Ovary (tissue), 9 donors: Measurements from ENCODE around the gene NFATC2IP. TPM values are rescaled to one million over a fixed set of nuclear protein-coding genes. Genes with fewer than 3 reads are reported as not detected.
"Not testable (repeated sequence)": the region's sequence is repeated elsewhere in the genome, so short reads cannot be mapped to it uniquely, and the experiment has no call there.

Experiments
- DNase-seq, 5 donors: peaks; one replicate each; pipeline ENCODE4 v3.0.0-alpha.2; 2019 to 2020
- H3K27ac ChIP-seq, 2 donors: fragments of 200-600 bp; one replicate each; pipeline versions ENCODE4 v1.5.1 to v1.8.0; 2019 to 2022
- H3K27me3 ChIP-seq: fragments of 200-600 bp; one replicate; pipeline ENCODE4 v1.8.0; 2022
- H3K36me3 ChIP-seq: fragments of 200-600 bp; sonication (generic); one replicate; pipeline ENCODE4 v1.5.1; 2019
- H3K4me1 ChIP-seq: one replicate; pipeline ENCODE4 v1.8.1; 2013; ENCODE audit warnings: mild to moderate bottlenecking, moderate library complexity; ENCODE audit not compliant: insufficient read depth
- H3K4me3 ChIP-seq: fragments of 200-600 bp; sonication (generic); one replicate; pipeline ENCODE4 v1.5.1; 2017
- H3K9me3 ChIP-seq, 2 donors: fragments of 200-600 bp in 1 of 2; sonication (generic) in 1 of 2; one replicate each; pipeline versions ENCODE4 v1.5.1 to v1.8.1; 2013 to 2019; ENCODE audit warnings: mild to moderate bottlenecking in 1 of 2, moderate library complexity in 1 of 2
- EP300 ChIP-seq: sonication (generic); formaldehyde crosslinking; IDR thresholded peaks from one replicate; pipeline ENCODE4 v1.6.1; 2017; ENCODE audit warnings: antibody characterized with exemption
- POLR2A ChIP-seq: fragments of 450-650 bp; IDR thresholded peaks from one replicate; pipeline ENCODE4 v1.6.1; 2017; ENCODE audit warnings: antibody characterized with exemption, mild to moderate bottlenecking, moderate library complexity
- WGBS, 3 donors: extraction: QIAGEN DNeasy Blood & Tissue Kit in 1 of 3; methylation state at CpG; one replicate each; pipeline versions ENCODE4 v1.1.5 to v1.1.7; 2013 to 2017; 5-methylcytosine and 5-hydroxymethylcytosine counted together
- intact Hi-C, 4 donors: fragments of 100-400 bp; cut with DNase I; formaldehyde crosslinking; loops; one replicate each; pipeline versions ENCODE4 v1.11.0 to v1.15.1; 2022 to 2023
- polyA plus RNA-seq, 2 donors: library from polyadenylated mRNA; stranded (reverse); fragments of 200-250 nt in 1 of 2; fragments of 350-450 nt in 1 of 2; fragmentation: Illumina TruSeq in 1 of 2; extraction: RNeasy Lipid Tissue Mini Kit (QIAGEN cat#74804) in 1 of 2; gene quantifications; one replicate each; pipeline ENCODE4 v1.2.3, GENCODE V29; 2013 to 2014
- total RNA-seq, 7 donors: library from RNA; depleted of rRNA in 2 of 7; stranded (reverse); fragments of >200 nt in 2 of 7; fragmentation: NEBNext Ultra II Directional in 3 of 7; extraction: Animal tissue kit (Norgen Biotek cat#: 25700) in 3 of 7; gene quantifications; one replicate each; pipeline versions ENCODE4 v1.1.0 to v1.2.4, GENCODE V29; 2016 to 2023
- TF ChIP-seq, protein P1 (sequence below), 3 donors: fragments of 450-650 bp in 2 of 3; fragments of 200-600 bp in 1 of 3; IDR thresholded peaks; one replicate each; pipeline versions ENCODE4 v1.5.1 to v1.8.0; 2016 to 2022; ENCODE audit warnings: antibody characterized with exemption in 3 of 3, mild to moderate bottlenecking in 1 of 3
- donor health status: DM: no; HTN: no; CAD: no; lungs with moderate emphysema.
- donor health status: DM: no; HTN: no; CAD: no.
- donor health status: Bipolar disorder and iron deficiency.
- donor health status: DM: yes; HTN: yes; CAD: no.
- donor health status: DM: no; HTN: no; CAD: no.
- donor health status: DM: yes; HTN: yes; CAD: no.

Gene NFATC2IP
- total and polyA plus RNA-seq, 9 donors, result 17.9 to 31.5 (median 23.3) TPM

GRCh38 chr16:28958836-28959235, 8.1 kb downstream of the NFATC2IP start:
- no peak for TF ChIP-seq POLR2A
- TF ChIP-seq EP300, result no peak
- TF ChIP-seq, protein P1, sequence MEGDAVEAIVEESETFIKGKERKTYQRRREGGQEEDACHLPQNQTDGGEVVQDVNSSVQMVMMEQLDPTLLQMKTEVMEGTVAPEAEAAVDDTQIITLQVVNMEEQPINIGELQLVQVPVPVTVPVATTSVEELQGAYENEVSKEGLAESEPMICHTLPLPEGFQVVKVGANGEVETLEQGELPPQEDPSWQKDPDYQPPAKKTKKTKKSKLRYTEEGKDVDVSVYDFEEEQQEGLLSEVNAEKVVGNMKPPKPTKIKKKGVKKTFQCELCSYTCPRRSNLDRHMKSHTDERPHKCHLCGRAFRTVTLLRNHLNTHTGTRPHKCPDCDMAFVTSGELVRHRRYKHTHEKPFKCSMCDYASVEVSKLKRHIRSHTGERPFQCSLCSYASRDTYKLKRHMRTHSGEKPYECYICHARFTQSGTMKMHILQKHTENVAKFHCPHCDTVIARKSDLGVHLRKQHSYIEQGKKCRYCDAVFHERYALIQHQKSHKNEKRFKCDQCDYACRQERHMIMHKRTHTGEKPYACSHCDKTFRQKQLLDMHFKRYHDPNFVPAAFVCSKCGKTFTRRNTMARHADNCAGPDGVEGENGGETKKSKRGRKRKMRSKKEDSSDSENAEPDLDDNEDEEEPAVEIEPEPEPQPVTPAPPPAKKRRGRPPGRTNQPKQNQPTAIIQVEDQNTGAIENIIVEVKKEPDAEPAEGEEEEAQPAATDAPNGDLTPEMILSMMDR (IDR thresholded peaks at IDR 0.05), result no peak
- Histone ChIP-seq H3K27me3 (no peaks in the 10 kb centered on the region), H3K27ac (no peak overlapping the region), H3K36me3 (no peaks in the 10 kb centered on the region), H3K4me3 (no peak overlapping the region), H3K9me3 (no peaks in the 10 kb centered on the region), H3K4me1 (no peaks in the 10 kb centered on the region)
- WGBS, 3 donors, result 83 to 87% (median 84%) methylated on average over 6 of the region's 6 CpGs
- no peak for DNase-seq
- intact Hi-C loops, result no loop called here

DNA sequence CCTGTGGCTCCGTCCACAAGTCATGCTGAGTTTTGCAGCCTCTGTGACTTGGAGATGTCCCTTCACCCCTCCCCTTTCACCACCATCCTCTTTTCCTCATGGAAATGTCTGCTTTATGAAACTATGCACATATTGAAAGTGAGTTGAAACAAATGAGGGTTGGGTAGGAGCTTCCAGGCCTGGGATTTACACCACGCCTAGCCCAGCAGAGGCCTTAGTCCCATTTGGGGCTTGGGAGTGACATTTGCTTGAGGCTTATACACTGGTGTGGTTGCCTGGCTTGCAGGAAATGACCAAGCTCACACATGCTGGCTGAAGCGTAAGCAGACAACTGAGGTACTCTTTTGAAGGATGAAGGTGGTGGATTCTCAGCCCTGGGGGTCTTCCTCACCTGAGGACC, 13.3 kb downstream of the NFATC2IP start:
- 90 to 93% (median 92%) methylated on average over 3 of the region's 3 CpGs for WGBS, 3 donors
- intact Hi-C loops, result no loop called here

GRCh38 chr16:28964496-28964895, 13.8 kb downstream of the NFATC2IP start:
- Histone ChIP-seq H3K27me3 (no peaks in the 10 kb centered on the region), H3K27ac (no peak overlapping the region), H3K9me3 (no peaks in the 10 kb centered on the region), H3K4me3 (no peak overlapping the region), H3K4me1 (no peaks in the 10 kb centered on the region), H3K36me3 (no peaks in the 10 kb centered on the region)
- intact Hi-C loops, result no loop called here
- DNase-seq, result no peak
- TF ChIP-seq POLR2A, result no peak
- TF ChIP-seq EP300, result no peak
- TF ChIP-seq, protein P1 (IDR thresholded peaks at IDR 0.05), result no peak
- WGBS, 3 donors, result 87 to 93% (median 89%) methylated on average over 2 of the region's 2 CpGs

More for the DNA sequence above, 13.3 kb downstream of the NFATC2IP start:
- Histone ChIP-seq H3K27ac (no peak overlapping the region), H3K4me1 (no peaks in the 10 kb centered on the region), H3K9me3 (no peaks in the 10 kb centered on the region), H3K4me3 (no peak overlapping the region), H3K36me3 (no peaks in the 10 kb centered on the region), H3K27me3 (no peaks in the 10 kb centered on the region)
- no peak for DNase-seq
- TF ChIP-seq POLR2A, result no peak
- TF ChIP-seq, protein P1 (IDR thresholded peaks at IDR 0.05), result no peak

GRCh38 chr16:28967156-28967555, 16.4 kb downstream of the NFATC2IP start:
- H3K27me3 ChIP-seq, result no peaks in the 10 kb centered on the region
- DNase-seq, result no peak
- no peaks in the 10 kb centered on the region for H3K36me3 ChIP-seq
- no peaks in the 10 kb centered on the region for H3K9me3 ChIP-seq
- H3K27ac ChIP-seq, result no peak overlapping the region
- intact Hi-C loops, result no loop called here
- no peak overlapping the region for H3K4me3 ChIP-seq
- no peak for TF ChIP-seq POLR2A
- TF ChIP-seq, protein P1 (IDR thresholded peaks at IDR 0.05), result no peak
- no peak for TF ChIP-seq EP300
- H3K4me1 ChIP-seq, result no peaks in the 10 kb centered on the region
- WGBS, 3 donors, result 83 to 92% (median 90%) methylated on average over 4 of the region's 4 CpGs

GRCh38 chr16:28969696-28970095, 19.0 kb downstream of the NFATC2IP start:
- H3K27me3 ChIP-seq, H3K4me3 ChIP-seq, H3K4me1 ChIP-seq, H3K27ac ChIP-seq, H3K36me3 ChIP-seq, DNase-seq, intact Hi-C loops, H3K9me3 ChIP-seq: not testable (repeated sequence)
- 79 to 94% (median 91%) methylated on average over 2 of the region's 2 CpGs for WGBS, 3 donors
